ENCODE measurements around the gene POU3F3. TPM values are rescaled to one million over a fixed set of nuclear protein-coding genes. Genes with fewer than 3 reads are reported as not detected.

POU3F3 gene
- total RNA-seq (2022), result not detected in 2 replicates
- Bru-seq, nascent RNA, result not detected
- BruChase-seq, experiment 1, labeled RNA remaining after a 6-hour chase, result not detected
- BruChase-seq, experiment 2, labeled RNA remaining after a 2-hour chase, result not detected
- long read RNA-seq, result 0 reads

- BruUV-seq (replicated peaks), result no TSS peak
- CTCF ChIA-PET, result no interaction called here
- peak within 1 kb of the TSS; percentile 67 for H3K4me3 Mint-ChIP-seq (ENCODE audit: low read depth, unreplicated experiment)
- H3K36me3 Mint-ChIP-seq (ENCODE audit: insufficient read depth, unreplicated experiment), result peaks cover 5% of the 10 kb centered on the region
- peaks cover 62% of the 10 kb centered on the region for H3K27me3 Mint-ChIP-seq (ENCODE audit: unreplicated experiment)
- TF ChIP-seq, protein P1, sequence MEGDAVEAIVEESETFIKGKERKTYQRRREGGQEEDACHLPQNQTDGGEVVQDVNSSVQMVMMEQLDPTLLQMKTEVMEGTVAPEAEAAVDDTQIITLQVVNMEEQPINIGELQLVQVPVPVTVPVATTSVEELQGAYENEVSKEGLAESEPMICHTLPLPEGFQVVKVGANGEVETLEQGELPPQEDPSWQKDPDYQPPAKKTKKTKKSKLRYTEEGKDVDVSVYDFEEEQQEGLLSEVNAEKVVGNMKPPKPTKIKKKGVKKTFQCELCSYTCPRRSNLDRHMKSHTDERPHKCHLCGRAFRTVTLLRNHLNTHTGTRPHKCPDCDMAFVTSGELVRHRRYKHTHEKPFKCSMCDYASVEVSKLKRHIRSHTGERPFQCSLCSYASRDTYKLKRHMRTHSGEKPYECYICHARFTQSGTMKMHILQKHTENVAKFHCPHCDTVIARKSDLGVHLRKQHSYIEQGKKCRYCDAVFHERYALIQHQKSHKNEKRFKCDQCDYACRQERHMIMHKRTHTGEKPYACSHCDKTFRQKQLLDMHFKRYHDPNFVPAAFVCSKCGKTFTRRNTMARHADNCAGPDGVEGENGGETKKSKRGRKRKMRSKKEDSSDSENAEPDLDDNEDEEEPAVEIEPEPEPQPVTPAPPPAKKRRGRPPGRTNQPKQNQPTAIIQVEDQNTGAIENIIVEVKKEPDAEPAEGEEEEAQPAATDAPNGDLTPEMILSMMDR (IDR thresholded peaks at IDR 0.05; ENCODE audit: unreplicated experiment), result no peak
- DNase-seq, result no peak
- H3K9me3 Mint-ChIP-seq (ENCODE audit: low read depth, unreplicated experiment), result peaks cover 6% of the 10 kb centered on the region
- peaks cover 18% of the 10 kb centered on the region for H3K4me1 Mint-ChIP-seq (ENCODE audit: low read depth, unreplicated experiment)
- H3K27ac Mint-ChIP-seq (ENCODE audit: unreplicated experiment), result no peak within 1 kb of the TSS
- intact Hi-C loops (cut with micrococcal nuclease; ENCODE audit: unreplicated experiment), result no loop called here
Measured at GRCh38 chr2:104853534-104854497, at the start of gene POU3F3. POU3F3 (plus strand) TSS chr2:104854115; CDS start chr2:104855511, 1,396 bp downstream.

DNA sequence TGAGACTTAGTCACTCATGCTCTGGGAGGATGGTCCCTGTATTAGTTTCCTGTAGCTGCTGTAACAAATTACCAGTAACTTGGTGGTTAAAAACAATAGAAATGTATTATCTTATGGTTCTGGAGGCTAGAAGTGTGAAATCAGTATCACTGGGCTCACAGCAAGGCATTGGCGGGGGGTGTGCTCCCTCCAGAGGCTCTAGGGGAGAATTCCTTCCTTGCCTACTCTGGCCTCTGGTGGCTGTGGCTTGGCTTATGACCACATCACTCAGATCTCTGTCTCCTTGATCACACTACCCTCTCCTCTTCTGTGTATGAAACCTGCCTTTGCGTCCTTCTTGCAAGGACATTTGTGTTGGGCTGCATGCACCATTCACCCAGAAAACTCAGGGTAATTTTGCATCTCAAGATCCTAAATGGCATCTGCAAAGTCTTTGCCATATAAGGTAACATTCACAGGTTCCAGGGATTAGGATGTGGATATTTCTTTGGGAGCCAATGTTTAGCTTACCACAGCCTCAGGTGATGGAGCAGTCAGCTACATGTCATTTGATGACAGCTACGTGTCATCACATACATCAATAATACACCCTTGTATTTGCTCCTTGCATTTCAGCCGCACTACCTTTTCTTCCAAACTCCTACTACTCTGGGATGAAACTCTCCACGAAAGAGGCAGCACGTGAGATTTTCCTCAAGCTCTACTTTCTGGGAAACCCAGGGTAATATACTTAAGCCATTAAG, 49.6 kb upstream of the POU3F3 start:
- Mint-ChIP-seq H3K36me3 (ENCODE audit: insufficient read depth, unreplicated experiment) (no peaks in the 10 kb centered on the region), H3K9me3 (ENCODE audit: low read depth, unreplicated experiment) (peaks cover 2% of the 10 kb centered on the region), H3K4me3 (ENCODE audit: low read depth, unreplicated experiment) (no peak overlapping the region), H3K4me1 (ENCODE audit: low read depth, unreplicated experiment) (no peaks in the 10 kb centered on the region), H3K27ac (ENCODE audit: unreplicated experiment) (no peak overlapping the region), H3K27me3 (ENCODE audit: unreplicated experiment) (no peaks in the 10 kb centered on the region)
- TF ChIP-seq, protein P1 (IDR thresholded peaks at IDR 0.05; ENCODE audit: unreplicated experiment), result no peak
- intact Hi-C loops (cut with micrococcal nuclease; ENCODE audit: unreplicated experiment), result no loop called here
- no peak for DNase-seq
- CTCF ChIA-PET, result interaction anchor here (1.0 kb wide), 1 partner anchor 14 kb away, joined by 3 read pairs; no protein-coding TSS in a partner anchor
- no TSS peak for BruUV-seq (replicated peaks)

- H3K4me1 Mint-ChIP-seq (ENCODE audit: low read depth, unreplicated experiment), result no peaks in the 10 kb centered on the region
- BruUV-seq (replicated peaks), result no TSS peak
- no peak overlapping the region for H3K27ac Mint-ChIP-seq (ENCODE audit: unreplicated experiment)
- TF ChIP-seq, protein P1 (IDR thresholded peaks at IDR 0.05; ENCODE audit: unreplicated experiment), result no peak
- no peak overlapping the region for H3K4me3 Mint-ChIP-seq (ENCODE audit: low read depth, unreplicated experiment)
- no peak for DNase-seq
- no peaks in the 10 kb centered on the region for H3K36me3 Mint-ChIP-seq (ENCODE audit: insufficient read depth, unreplicated experiment)
- CTCF ChIA-PET, result no interaction called here
- intact Hi-C loops (cut with micrococcal nuclease; ENCODE audit: unreplicated experiment), result no loop called here
- H3K9me3 Mint-ChIP-seq (ENCODE audit: low read depth, unreplicated experiment), result no peaks in the 10 kb centered on the region
- no peaks in the 10 kb centered on the region for H3K27me3 Mint-ChIP-seq (ENCODE audit: unreplicated experiment)
Measured at GRCh38 chr2:104812286-104812685, 41.6 kb upstream of the POU3F3 start.

DNA sequence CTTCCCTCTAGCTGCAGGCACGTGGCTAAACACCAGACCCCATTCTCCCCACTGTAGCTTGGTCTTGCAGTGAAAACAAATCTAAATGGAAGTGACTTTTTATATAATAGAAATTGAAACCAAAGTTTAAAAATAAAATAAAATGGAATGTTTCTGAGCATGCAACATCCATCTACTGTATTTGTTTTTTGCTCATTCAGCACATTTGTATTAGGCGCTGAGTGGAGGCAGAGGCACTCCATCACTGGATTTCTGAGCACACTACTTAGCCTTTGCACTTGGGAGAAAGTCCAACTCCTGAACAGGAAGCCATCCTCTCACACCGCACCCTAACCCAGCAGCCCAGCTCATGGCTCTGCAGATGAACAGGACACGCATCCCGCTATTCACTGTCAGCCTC, 37.8 kb upstream of the POU3F3 start:
- H3K4me1 Mint-ChIP-seq (ENCODE audit: low read depth, unreplicated experiment), result no peaks in the 10 kb centered on the region
- no peaks in the 10 kb centered on the region for H3K36me3 Mint-ChIP-seq (ENCODE audit: insufficient read depth, unreplicated experiment)
- TF ChIP-seq, protein P1 (IDR thresholded peaks at IDR 0.05; ENCODE audit: unreplicated experiment), result no peak
- no peaks in the 10 kb centered on the region for H3K27me3 Mint-ChIP-seq (ENCODE audit: unreplicated experiment)
- no peak for DNase-seq
- no peak overlapping the region for H3K4me3 Mint-ChIP-seq (ENCODE audit: low read depth, unreplicated experiment)
- intact Hi-C loops (cut with micrococcal nuclease; ENCODE audit: unreplicated experiment), result no loop called here
- no TSS peak for BruUV-seq (replicated peaks)
- CTCF ChIA-PET, result interaction anchor here (0.5 kb wide), 1 partner anchor 64 kb away, joined by 5 read pairs; no protein-coding TSS in a partner anchor
- no peak overlapping the region for H3K27ac Mint-ChIP-seq (ENCODE audit: unreplicated experiment)
- H3K9me3 Mint-ChIP-seq (ENCODE audit: low read depth, unreplicated experiment), result no peaks in the 10 kb centered on the region

All from Calu3 (cell line).